ENCODE data around the gene CLN3.
A peak's percentile ranks its signal among the peaks of the same experiment; 100 is the strongest.
"Not testable (repeated sequence)": the region's sequence is repeated elsewhere in the genome, so short reads cannot be mapped to it uniquely, and the experiment has no call there.

The CLN3 gene

DNA sequence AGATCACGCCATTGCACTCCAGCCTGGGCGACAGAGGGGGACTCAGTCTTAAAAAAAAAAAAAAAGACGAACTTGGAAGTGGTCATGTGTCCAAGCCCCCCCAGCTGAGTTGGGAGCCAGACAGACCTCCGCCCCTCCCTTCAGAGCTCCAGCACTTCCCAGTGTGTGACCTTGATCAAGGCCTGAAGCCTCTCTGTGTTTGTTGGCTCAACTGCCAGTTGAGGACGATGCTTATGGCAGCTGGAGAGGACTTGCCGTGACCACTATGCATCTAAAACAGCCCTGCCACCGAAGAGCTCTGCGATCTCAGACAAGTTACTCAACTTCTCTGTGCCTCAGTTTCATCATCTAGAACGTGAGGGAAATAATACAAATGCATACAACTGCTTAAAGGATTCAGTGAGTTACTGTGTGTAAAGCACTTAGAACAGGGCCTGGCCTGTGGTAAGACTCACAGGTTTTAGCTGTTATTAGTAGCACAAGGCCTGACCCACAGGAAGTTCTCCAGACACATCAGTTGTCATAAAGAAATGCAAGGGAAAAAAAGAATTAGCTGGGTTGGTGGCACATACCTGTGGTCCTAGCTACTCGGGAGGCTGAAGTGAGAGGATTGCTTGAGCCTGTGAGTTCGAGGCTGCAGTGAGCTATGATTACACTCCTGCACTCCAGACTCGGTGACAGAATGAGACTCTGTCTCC lies 21.8 kb upstream of the CLN3 start:
- no peak for DNase-seq (ENCODE audit: low read depth, low spot score)

DNA sequence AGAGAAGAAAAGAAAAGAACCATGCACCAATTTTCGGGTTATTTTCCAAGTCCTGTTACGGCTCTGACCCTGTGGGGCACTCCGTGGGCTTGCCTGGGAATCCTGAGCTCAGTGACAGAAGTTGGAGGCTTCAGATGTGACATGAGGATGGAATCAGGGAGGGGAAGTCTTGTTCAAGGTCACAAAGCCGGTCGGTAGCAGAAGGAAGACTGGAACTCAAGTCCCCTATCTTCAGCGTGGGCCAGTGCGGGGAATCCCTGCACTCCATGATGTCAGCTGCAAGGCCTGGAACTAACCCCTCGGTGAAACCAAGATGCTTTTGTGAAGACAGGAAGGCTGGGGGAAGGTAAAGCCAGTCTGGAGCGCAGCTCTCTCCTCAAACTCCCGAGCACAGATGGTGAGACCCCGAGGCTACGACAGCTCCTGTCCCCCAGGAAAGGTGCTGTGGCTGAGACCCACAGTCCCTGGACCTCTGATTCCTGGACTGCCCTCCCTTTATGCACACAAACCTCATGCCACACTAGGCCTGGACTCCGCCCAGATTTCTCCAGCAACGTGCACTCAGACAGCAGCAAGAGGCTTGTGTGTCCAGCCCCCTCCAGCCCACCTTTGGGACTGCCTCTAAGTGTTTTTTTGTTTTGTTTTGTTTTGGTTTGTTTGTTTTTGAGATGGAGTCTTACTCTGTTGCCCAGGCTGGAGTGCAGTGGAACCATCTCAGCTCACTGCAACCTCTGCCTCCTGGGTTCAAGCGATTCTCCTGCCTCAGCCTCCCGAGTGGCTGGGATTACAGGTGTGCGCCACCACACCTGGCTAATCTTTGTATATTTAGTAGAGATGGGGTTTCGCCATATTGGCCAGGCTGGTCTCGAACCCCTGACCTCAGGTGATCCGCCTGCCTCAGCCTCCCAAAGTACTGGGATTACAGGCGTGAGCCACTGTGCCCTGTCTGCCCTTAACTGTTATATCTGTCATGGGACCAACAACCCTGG lies 20.2 kb upstream of the CLN3 start:
- no peak for DNase-seq (ENCODE audit: low read depth, low spot score)

DNA sequence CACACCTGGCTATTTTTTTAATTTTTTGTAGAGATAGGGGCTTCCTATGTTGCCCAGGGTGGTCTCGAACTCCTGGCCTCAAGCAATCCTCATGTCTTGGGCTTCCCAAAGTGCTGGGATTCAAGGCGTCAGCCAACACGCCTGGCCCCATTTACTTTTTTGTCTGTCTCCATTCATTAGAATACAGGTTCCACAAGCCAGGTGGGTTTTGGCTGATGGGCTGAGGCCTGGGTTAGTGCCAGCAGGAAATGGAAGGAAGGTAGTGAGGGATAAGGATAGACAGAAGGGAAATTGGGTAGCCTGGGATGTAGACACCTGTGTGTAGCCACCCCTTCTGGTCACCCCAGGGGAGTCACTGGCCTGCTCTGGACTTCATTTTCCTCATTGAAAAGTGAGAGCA lies 19.2 kb upstream of the CLN3 start:
- peak; percentile 64 for DNase-seq (ENCODE audit: low read depth, low spot score)

DNA sequence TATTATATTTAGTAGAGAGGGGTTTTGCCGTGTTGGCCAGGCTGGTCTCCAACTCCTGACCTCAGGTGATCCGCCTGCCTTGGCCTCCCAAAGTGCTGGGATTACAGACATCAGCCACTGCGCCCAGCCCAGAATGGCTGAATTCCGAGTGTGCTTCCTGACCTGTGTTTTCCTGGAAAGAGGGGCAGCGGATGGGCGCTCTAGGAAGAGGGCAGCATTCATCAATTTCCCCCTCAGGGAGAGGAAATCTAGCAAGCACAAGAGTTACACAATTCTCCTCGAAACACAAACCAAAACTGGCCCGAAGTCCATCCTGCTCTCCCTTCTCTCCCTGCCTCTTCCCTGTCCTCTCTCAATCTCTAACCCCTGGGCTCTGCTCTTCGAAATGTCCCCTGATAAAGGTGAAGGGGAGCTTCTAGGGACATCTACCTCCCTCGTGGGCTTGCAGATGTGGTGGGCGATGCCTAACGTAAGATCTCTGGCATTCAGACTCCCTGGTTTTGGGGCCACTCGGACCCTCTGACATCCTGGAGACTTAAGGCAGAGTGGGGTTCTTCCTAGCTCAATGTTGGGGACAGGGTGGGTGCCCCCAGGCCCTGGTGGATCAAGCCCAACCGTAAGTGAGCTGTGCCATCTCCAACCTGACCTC lies 13.7 kb upstream of the CLN3 start:
- DNase-seq (ENCODE audit: low read depth, low spot score): no peak

DNA sequence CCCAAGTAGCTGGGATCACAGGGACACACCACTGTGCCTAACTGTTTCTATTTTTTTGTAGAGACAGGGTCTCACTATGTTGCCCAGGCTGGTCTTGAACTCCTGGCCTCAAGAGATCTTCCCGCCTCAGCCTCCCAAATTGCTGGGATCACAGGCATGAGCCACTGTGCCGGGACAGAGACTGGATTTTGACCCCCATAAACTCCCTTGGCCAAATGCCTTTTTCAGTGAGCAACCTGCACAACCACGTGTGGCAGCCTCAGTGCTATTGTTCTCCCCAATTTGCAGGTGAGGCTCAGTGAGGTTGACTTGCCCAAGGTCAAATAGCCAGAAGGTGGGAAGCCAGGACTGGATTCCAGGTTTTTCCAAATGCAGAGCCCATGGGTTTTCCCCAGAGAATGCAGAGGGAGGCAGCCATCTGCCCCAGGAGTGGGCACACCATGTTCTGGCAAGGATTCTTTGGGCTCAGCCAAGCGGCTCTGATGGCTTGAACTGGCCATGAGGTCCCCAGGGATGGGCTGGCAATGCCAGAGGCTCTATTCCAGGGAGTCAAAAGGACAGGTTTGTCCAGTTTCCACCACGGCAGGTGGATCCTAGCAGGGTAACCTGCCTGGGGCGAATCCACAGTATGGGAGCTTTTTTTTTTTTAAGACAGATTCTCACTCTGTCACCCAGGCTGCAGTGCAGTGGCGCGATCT lies 13.0 kb upstream of the CLN3 start:
- DNase-seq (ENCODE audit: low read depth, low spot score): peak; percentile 83

DNA sequence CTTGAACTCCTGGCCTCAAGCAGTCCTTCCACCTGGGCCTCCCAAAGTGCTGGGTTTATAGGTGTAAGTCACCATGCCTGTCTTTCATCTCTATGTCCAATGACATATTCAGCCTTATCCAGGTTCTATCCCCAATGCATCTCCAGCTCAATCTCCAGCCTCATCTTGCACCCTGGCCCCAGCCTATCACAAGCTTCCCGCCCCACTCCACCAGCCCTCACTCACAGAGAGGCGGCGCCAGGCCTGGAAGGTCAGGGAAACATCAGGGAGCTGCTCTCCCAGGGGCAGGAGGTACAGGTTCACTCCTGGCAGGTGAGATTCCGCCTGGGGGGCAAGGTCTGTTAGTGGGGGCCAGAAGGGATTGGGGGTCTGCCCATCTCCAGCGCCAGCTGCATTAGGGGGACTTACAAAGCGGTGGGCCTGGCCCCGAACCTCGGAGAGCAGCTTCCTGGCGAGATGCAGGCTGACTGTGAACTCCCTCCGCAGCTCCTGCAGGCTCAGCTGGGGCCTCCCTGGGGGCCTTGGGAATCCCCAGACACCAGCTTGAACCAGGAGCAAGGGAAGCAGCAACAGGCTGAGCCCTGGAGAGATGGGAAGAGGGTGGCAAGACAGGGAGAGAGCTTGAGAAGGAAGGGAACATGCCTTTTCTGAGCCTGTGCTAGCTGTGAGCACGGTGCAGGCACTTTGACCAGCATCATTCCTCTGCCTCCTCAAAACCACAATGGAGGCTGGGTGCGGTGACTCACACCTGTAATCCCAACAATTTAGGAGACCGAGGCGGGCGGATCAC lies 11.8 kb upstream of the CLN3 start:
- peak; percentile 32 for DNase-seq (ENCODE audit: low read depth, low spot score)

DNA sequence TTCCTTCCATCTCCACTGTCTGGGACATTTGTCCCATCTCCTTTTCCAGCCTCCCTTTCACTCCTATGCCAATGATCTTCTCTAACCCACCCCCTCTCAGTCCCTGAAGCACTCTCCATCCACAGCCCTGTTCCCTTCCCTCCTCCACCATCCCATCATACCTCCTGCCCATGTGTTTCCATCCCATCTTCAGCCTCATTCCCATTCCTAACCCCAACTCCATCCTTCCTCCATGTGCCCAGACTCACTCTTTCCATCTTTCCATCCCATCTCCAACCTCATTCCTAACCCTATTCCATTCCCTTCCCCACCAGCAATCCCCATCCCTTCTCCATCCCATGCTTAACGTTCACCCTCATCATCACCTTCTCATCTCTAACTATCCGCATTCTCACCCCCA lies 10.4 kb upstream of the CLN3 start:
- no peak for DNase-seq (ENCODE audit: low read depth, low spot score)

DNA sequence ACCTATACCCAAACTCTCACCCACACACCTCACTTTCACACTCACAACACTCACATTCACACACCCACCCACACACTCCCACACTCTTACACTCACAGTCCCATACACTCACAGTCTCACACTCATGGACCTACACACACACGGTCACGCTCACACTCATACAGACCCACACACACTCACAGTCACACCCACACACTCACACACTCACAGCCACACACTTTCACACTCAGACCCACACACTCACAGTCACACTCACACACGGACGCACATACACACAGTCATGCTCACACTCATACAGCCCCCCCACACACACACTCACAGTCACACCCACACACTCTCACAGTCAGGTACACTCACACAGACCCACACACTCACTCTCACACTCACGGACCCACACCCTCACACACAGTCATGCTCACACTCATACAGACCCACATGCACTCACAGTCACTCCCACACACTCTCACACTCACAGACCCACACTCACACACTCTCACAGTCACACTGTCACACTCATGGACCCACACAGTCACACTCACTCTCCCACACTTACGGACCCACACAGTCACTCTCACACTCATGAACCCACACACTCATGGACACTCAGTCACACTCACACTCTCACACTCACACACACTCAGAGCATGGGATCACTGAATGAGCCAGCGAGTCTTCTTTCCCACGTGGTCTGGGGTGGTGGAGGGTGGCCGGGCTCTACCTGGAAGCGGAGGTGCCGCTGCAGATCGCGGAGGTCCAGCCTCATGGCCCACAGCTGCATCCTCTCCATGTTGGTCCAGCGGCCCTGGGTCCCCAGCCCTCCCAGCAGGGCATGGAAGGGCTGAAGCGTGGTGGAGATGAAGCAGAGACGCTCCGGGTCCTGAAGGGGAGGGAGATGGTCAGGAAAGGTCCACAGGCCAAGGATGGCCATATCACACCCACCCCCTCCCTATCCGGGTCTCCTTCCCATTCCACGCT lies 9.7 kb upstream of the CLN3 start:
- DNase-seq (ENCODE audit: low read depth, low spot score): no peak

DNA sequence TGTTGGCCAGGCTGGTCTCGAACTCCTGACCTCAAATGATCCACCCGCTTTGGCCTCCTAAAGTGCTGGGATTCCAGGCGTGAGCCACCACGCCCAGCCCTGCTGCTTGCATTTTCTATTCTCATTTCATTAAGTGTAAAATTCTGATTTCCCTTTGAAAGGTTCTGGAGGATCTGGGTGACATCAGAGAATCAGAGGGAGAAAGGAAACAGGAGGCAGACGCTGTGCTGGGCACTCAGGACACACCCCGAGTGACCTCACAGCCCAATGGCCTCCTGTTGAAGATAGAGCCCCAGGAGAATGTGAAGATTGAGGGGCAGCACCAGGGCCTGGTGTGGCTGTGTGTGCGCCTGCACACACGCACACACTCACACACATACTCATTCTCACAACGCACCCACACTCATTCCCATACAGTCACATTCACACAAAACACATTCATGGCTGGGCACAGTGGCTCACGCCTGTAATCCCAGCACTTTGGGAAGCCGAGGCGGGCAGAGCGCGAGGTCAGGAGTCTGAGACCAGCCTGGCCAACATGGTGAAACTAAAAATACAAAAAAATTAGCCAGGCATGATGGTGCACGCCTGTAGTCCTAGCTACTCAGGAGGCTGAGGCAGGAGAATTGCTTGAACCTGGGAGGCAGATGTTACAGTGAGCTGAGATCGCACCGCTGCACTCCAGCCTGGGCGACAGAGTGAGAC lies 8.8 kb upstream of the CLN3 start:
- DNase-seq (ENCODE audit: low read depth, low spot score): not testable (repeated sequence)

DNA sequence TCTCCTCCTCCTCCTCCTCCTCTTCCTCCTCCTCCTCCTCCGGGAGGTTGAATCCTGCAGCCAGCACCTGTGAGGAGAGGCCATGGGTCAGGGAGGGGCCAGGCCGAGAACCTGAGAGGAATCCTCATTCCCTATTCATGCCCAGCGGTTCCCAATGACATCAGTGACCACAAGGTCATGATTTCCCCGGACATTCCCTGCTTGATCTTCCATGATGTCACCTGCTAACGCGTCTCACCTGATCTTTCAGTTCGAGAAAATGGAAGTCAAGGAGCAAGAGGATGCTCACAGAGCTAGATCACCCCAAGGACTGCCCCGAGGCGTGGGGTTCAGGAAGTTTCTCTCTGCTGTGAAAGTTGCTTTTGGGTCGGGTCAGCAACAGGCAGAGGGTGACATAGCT lies 8.0 kb upstream of the CLN3 start:
- no peak for DNase-seq (ENCODE audit: low read depth, low spot score)

DNA sequence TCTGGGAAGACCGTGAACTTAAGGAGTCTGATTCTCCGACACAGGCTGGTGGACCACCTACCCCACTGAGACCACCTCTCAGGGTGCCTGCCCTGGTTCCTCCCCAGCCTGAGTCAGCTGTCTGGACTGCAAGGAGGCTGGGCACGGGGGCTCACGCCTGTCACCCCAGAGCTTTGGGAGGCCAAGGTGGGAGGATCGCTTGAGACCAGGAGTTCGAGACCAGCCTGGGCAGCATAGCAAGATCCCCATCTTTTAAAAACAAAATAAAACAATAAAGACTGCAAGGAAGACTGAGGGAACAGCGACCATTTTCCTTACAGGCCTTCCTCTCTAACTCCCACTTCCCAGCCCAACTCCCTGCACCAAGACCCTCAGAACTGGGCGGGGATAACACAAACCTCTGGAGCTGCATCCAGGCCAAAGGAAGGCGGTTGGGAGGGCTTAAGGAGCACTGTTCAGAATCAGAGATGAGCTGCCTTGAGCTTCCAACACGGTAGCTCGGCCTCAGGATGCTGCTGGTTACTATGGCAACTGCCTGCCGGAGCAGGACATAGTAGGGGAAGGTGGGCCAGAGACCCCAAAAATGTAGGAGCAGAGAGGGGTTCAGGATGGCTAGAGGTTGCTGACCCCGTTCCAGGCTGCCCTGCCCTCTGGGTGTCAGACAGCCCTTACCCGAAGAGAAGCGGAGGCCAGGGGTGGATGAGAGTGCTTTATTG lies 7.0 kb upstream of the CLN3 start:
- DNase-seq (ENCODE audit: low read depth, low spot score): no peak

DNA sequence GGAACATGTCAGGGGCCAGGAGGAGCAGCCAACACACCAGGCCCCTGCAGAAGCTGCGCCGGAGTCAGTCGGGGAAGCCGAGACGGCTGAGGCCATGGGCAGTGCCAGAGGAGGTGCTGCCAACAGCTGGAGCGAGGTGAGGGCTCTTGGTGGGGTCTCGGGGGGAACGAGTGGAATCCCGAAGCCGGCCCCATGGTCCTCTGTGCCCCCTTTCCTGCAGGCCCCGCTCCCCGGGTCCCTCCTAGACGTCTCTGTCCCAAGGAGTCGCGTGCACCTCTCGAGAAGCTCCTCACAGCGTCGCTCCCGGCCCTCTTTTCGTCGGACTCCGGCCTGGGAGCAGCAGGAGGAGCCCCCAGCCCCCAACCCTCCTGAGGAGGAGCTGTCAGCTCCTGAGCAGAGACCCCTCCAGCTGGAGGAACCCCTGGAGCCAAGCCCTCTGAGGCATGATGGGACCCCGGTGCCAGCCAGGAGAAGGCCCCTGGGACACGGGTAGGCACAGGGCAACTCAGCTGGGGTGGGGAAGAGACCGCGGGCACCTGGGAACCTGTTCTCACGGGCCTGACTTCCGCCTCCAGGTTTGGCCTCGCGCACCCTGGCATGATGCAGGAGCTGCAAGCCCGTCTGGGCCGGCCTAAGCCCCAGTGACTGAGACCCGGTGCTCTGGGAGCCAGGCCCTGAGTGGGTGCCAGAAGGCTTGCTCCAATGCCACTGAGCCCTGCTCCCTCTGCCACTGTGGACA lies 6.2 kb upstream of the CLN3 start:
- no peak for DNase-seq (ENCODE audit: low read depth, low spot score)

DNA sequence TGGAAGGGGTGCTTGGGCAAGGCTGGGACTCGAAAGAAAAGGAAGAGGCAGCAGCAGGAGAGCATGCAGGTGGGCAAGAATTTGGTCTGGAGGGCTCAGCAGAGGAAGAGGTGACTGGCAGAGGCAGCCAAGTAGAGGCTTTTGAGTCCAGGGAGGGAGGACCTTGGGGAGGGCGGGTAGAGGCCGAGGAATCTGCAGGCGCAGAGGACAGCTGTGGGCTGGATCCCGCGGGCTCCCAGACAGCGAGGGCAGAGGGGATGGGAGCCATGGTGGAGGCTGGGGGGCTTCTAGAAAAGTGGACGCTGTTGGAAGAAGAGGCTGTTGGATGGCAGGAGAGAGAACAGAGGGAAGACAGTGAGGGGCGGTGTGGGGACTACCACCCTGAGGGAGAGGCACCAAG lies 5.5 kb upstream of the CLN3 start:
- no peak for DNase-seq (ENCODE audit: low read depth, low spot score)

DNA sequence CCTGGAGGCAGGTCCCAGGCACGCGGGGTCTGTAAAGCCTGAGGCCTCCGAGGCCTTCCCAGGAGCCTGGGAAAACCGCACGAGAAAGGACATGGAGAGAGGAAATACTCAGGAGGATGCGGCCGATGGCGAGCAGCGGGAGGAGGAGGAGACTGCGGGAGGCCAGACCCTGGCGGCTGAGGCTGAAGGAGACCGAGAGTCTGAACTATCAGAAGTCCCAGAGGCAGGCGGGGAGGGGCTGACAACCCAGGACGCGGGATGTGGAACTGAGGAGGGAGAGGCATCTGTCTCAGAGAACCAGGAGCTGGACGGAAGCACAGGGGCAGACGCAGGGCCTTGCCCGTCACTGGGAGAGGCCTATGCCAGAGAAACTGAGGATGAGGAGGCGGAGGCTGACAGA lies 5.0 kb upstream of the CLN3 start:
- DNase-seq (ENCODE audit: low read depth, low spot score): peak; percentile 39

DNA sequence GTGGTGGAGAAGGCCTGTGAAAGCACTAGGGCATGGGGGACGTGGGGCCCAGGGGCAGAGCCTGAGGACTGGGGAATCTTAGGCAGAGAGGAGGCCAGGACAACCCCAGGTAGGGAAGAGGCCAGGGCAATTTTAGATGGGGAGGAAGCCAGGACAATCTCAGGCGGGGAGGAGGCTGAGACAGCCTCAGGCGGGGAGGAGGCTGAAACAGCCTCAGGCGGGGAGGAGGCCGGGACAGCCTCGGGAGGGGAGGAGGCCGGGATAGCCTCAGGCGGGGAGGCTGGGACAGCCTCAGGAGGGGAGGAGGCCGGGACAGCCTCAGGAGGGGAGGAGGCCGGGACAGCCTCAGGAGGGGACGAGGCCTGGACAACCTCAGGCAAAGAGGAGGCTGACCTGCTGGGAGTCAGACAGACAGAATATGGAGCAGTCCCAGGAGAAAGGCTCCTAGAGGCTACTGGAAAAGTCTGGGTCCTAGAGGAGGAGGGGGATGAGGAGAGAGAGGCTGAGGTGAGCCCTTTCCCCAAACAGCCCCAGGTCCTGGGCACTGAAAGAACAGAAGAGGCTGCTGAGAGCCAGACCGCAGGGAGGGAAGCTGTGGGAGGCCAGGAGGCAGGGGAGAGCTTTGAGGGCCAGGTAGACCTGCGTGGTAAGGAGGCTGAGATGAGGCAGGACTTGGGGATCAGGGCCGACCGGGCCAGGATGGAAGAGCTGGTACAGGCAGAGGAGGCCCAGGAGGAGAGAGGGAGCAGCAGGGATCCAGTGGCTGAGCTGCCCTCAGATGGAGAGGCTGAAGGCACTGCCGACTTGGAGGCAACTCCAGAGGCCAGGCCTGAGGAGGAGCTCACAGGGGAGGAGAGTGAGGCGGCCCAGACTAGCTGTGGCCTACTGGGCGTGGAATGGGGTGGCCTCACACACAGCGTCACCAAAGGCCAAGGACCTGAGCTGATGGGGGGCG lies 4.2 kb upstream of the CLN3 start:
- DNase-seq (ENCODE audit: low read depth, low spot score): no peak

DNA sequence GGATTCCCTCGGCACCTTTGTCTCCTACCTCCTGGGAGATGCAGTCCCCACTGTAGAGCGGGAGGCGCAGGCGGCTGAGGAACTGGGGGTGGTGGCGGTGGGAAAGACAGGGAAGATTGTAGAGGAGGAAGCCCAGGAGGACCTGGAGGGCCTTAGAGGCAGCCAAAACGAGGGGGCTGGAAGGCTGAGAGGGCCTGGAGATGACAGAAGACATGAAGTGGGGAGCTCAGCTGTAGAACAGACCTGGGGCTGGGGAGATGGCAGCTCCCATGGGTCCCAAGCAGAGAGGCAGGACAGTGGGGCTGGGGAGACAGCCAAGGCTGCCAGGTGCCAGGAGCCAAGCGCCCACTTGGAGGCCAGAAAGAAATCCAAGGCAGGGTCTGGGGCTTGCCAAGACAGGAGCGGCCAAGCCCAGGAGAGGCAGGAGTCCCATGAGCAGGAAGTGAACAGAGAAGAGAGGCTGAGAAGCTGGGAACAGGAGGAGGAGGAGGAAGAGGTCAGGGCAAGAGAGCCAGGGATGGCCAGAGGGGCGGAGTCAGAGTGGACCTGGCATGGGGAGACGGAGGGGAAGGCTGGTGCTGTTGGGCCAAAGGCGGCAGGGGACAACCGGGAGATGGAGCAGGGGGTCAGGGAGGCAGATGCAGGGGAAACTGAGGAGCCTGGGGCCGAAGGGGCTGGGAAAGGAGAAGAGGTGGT lies 3.4 kb upstream of the CLN3 start:
- DNase-seq (ENCODE audit: low read depth, low spot score): no peak
